Measurements from ENCODE around the gene NCOR1.
"Not testable (repeated sequence)": the region's sequence is repeated elsewhere in the genome, so short reads cannot be mapped to it uniquely, and the experiment has no call there.

The NCOR1 gene

GRCh38 chr17:16085066-16085699, 130.2 kb downstream of the NCOR1 start:
- no peak for DNase-seq

GRCh38 chr17:16083223-16083622, 132.1 kb downstream of the NCOR1 start:
- no peak for DNase-seq

GRCh38 chr17:16081507-16082087, 133.7 kb downstream of the NCOR1 start:
- DNase-seq: no peak

GRCh38 chr17:16080366-16080765, 135.0 kb downstream of the NCOR1 start:
- DNase-seq: no peak

- no peak for DNase-seq
Observed at GRCh38 chr17:16075949-16076348, 139.4 kb downstream of the NCOR1 start.

- DNase-seq: no peak
Observed at GRCh38 chr17:16074423-16074822, 140.9 kb downstream of the NCOR1 start.

GRCh38 chr17:16073845-16074244, 141.5 kb downstream of the NCOR1 start:
- DNase-seq: no peak

- DNase-seq: no peak
Observed at GRCh38 chr17:16072031-16072430, 143.3 kb downstream of the NCOR1 start.

GRCh38 chr17:16068323-16068722, 147.0 kb downstream of the NCOR1 start:
- DNase-seq: no peak

- DNase-seq: no peak
Observed at GRCh38 chr17:16066125-16066524, 149.2 kb downstream of the NCOR1 start.

GRCh38 chr17:16061631-16062030, 153.7 kb downstream of the NCOR1 start:
- DNase-seq: no peak

GRCh38 chr17:16055139-16055538, 160.2 kb downstream of the NCOR1 start:
- DNase-seq: not testable (repeated sequence)

- DNase-seq: no peak
Observed at GRCh38 chr17:16052486-16052885, 162.8 kb downstream of the NCOR1 start.

GRCh38 chr17:16050844-16051243, 164.5 kb downstream of the NCOR1 start:
- no peak for DNase-seq

- DNase-seq: no peak
Observed at GRCh38 chr17:16048811-16049449, 166.4 kb downstream of the NCOR1 start.

- no peak for DNase-seq
Observed at GRCh38 chr17:16046966-16047365, 168.4 kb downstream of the NCOR1 start.

GRCh38 chr17:16044487-16044886, 170.8 kb downstream of the NCOR1 start:
- DNase-seq: no peak

GRCh38 chr17:16040710-16041251, 174.6 kb downstream of the NCOR1 start:
- DNase-seq: no peak

- no peak for DNase-seq
Observed at GRCh38 chr17:16037636-16038035, 177.7 kb downstream of the NCOR1 start.

GRCh38 chr17:16036261-16036660, 179.1 kb downstream of the NCOR1 start:
- no peak for DNase-seq

GRCh38 chr17:16033729-16034349, 181.5 kb downstream of the NCOR1 start:
- DNase-seq: no peak

- DNase-seq: peak; percentile 59
Observed at GRCh38 chr17:16027708-16028584, 187.4 kb downstream of the NCOR1 start.

GRCh38 chr17:16026895-16027294, 188.4 kb downstream of the NCOR1 start:
- no peak for DNase-seq
